Fibroblast of the aortic adventitia (primary cell): ENCODE measurements around the gene LRP10. TPM values are rescaled to one million over a fixed set of nuclear protein-coding genes. Genes with fewer than 3 reads are reported as not detected.
A peak's percentile ranks its signal among the peaks of the same experiment; 100 is the strongest.

Source experiments
- DNase-seq: peaks from one replicate; pipeline ENCODE4 v3.0.0-alpha.2; 2010; ENCODE audit warnings: low read depth
- H3K4me3 ChIP-seq: 2 replicates; pipeline ENCODE4 v1.5.1; 2011; ENCODE audit warnings: low read depth, mild to moderate bottlenecking, control low read depth, low read length, moderate library complexity
- total RNA-seq: library from RNA; depleted of rRNA; stranded (reverse); fragments of >200 nt; gene quantifications from 2 replicates; pipeline ENCODE4 v1.2.3, GENCODE V29; 2012; ENCODE audit warnings: low replicate concordance
- TF ChIP-seq, protein P1 (sequence below): IDR thresholded peaks from 2 replicates; pipeline ENCODE4 v1.5.1; 2011; ENCODE audit warnings: mild to moderate bottlenecking, low read length, control low read depth, inconsistent platforms; ENCODE audit not compliant: insufficient read depth

Gene LRP10
- total RNA-seq, 1 donor = 104 TPM

DNA sequence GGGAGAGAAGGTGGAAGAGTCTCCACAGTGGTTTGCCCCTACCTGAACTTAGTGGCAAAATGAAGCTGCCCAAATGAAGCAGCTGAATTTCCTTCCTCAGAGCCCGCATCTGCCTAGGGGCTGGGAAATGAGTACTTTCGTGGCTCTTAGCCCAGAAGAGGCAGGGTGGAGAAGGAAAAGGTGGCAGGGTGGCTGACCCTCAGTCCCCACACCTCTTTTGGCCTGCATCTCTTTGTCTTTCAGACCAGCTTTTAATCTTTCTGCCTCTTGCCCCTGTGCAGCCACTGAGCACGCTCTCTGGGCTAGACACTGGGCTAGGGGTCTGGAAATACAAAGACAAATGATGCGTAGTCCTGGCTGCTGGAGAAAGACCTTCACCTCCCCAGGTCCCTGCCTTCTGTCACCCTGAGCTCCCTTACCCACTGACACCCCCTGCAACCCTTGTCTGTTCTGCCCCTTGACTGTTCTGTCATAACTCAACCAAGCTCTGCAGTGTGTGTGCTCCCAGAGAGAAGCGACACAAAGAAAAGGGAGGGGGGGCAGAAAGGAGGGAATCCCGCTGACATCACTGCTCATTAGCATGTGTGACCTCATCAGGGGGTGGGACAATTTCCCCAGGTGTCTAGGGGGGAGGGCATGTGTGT is 11.1 kb downstream of the LRP10 start:
- TF ChIP-seq, protein P1, sequence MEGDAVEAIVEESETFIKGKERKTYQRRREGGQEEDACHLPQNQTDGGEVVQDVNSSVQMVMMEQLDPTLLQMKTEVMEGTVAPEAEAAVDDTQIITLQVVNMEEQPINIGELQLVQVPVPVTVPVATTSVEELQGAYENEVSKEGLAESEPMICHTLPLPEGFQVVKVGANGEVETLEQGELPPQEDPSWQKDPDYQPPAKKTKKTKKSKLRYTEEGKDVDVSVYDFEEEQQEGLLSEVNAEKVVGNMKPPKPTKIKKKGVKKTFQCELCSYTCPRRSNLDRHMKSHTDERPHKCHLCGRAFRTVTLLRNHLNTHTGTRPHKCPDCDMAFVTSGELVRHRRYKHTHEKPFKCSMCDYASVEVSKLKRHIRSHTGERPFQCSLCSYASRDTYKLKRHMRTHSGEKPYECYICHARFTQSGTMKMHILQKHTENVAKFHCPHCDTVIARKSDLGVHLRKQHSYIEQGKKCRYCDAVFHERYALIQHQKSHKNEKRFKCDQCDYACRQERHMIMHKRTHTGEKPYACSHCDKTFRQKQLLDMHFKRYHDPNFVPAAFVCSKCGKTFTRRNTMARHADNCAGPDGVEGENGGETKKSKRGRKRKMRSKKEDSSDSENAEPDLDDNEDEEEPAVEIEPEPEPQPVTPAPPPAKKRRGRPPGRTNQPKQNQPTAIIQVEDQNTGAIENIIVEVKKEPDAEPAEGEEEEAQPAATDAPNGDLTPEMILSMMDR = no peak
- DNase-seq = peak; percentile 18
- H3K4me3 ChIP-seq = no peak overlapping the region

DNA sequence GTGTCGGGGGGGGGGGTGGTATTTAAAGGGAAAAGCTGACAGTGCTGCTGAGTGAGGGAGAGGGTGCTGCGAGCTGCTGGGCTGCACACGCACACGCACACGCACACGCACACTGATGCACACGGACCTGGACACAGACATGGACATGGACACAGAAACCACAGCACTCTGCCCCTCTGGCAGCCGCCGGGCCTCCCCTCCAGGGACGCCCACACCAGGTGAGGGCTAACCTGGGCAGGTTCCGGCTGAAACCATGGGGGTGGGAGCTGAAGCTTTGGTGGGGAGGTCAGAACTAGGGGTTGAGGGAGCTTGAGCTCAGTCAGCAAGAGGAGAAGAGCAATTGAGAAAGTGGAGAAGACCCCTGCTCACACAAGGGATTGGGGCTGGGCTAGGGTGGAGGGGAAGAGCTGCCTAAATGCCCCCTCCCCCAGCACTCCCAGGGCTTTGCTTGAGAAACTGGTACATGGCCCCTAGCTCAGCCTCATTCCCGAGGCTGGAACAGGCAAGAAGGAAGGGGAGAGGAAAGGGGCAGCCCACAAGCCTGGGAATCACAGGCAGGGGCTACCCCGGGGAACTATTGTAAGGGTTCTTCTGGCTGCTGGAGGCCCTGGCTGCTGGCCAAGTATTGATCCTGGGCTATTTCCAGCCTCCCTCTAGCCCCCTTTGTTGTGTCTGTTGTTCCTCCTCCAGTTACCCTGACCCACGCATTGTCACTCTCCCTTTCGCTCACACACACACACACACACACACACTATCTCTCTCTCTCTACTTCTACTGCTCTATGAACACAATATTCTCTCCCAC is 11.8 kb downstream of the LRP10 start, which contains the start of gene REM2:
Gene REM2, plus strand, starts transcription at position 50 of the 804 bp plus-strand sequence. Its CDS starts 66 bp downstream, at position 116.
- TF ChIP-seq, protein P1 = no peak
- no peak for DNase-seq
- no peak within 1 kb of the TSS for H3K4me3 ChIP-seq

DNA sequence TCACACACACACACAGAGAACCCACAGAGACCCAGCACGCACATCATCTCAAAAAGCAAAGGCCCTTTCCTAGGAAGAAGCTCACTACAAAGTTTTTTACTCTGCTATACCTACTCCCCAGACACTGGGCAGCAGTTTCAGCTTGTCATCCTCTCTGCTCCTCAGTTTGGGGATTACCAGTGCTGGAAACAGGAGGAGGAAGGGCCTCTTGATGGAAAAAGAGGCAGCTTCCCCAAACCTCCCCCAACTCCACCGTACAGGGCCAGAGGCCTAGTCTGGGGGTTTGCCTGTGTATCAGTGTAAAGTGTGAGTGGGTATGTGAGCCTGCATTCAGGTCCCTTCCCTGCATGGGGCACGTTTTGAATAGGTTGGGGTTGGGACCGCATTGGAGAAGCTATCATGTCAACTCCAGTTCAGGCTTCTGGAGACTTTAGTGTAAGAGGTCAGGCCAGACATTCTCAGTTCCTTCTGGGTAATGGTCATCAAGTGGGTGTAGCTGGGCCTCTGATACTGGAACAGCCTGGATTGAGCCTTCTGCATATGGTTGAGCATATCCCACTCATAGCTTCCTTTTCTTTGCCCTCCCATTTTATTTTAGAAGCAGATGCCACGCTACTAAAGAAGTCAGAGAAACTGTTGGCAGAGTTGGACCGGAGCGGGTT is 12.7 kb downstream of the LRP10 start:
- no peak overlapping the region for H3K4me3 ChIP-seq
- no peak for DNase-seq
- TF ChIP-seq, protein P1 = no peak

DNA sequence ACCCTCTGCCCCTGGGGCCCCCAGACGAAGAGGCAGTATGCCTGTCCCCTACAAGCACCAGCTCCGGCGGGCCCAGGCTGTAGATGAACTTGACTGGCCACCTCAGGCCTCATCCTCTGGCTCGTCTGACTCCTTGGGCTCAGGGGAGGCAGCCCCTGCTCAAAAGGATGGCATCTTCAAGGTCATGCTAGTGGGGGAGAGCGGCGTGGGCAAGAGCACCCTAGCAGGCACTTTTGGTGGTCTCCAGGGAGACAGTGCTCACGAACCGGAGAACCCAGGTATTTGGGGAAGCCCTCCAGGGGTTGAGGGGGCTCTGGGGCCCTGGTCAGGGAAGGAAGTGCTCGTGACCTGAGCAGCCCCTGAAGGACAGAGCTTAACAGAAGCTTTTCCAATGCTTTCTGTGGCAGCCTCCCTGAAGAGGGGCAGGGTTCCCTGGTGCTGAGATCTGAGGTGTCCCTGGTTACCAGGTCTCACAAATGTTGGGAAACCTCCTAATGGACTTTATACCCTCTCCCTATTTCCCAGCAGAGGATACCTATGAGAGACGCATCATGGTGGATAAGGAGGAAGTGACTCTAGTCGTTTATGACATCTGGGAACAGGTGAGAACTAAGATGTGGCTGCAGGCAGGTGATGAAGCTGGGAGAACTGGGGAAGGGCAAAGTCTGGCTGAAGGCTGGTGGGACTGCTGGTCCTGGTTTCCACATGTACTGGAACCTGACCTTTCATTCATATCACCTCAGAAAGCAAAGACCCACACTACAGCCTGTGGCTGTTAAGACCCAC is 13.4 kb downstream of the LRP10 start:
- no peak for DNase-seq
- H3K4me3 ChIP-seq = no peak overlapping the region
- TF ChIP-seq, protein P1 = no peak

DNA sequence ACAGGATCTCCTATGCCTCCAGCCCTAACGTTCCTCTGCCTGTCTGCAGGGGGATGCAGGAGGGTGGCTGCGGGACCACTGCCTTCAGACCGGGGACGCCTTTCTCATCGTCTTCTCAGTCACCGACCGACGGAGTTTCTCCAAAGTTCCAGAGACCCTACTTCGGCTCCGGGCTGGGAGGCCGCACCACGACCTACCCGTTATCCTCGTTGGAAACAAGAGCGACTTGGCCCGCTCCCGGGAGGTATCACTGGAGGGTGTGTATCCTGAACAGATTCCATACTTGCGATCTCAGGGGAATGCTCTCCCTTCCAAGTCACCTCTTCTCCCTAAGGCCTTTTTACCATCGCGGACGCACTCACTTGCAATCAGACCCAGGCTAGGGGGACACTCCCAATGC is 14.4 kb downstream of the LRP10 start:
- TF ChIP-seq, protein P1 = no peak
- DNase-seq = no peak
- no peak overlapping the region for H3K4me3 ChIP-seq
